SW480 (cell line): ENCODE data around the gene ASIC5.
"Not testable (repeated sequence)": the region's sequence is repeated elsewhere in the genome, so short reads cannot be mapped to it uniquely, and the experiment has no call there.

Source experiments
- DNase-seq: peaks from one replicate; pipeline ENCODE4 v3.0.0-alpha.2; 2016; ENCODE audit warnings: low spot score

Gene ASIC5

GRCh38 chr4:155866177-155866576 is at the start of gene ASIC5:
Gene ASIC5, minus strand, starts transcription at chr4:155866277. Its CDS starts 51 bp downstream, at chr4:155866226.
- DNase-seq, result no peak

- no peak for DNase-seq
Observed at GRCh38 chr4:155914782-155915181, 48.7 kb upstream of the ASIC5 start.

GRCh38 chr4:155911905-155912304 is 45.8 kb upstream of the ASIC5 start:
- DNase-seq, result no peak

GRCh38 chr4:155909615-155910226 is 43.6 kb upstream of the ASIC5 start:
- no peak for DNase-seq

GRCh38 chr4:155908187-155909139 is 42.4 kb upstream of the ASIC5 start:
- DNase-seq, result no peak

GRCh38 chr4:155907556-155907955 is 41.5 kb upstream of the ASIC5 start:
- DNase-seq, result no peak

GRCh38 chr4:155906554-155907247 is 40.6 kb upstream of the ASIC5 start:
- DNase-seq, result no peak

GRCh38 chr4:155904331-155904730 is 38.3 kb upstream of the ASIC5 start:
- DNase-seq, result no peak

GRCh38 chr4:155903453-155903852 is 37.4 kb upstream of the ASIC5 start, which contains the start of gene TDO2:
Gene TDO2, plus strand, starts transcription at chr4:155903696. Its CDS starts 63 bp downstream, at chr4:155903759.
- DNase-seq, result no peak

GRCh38 chr4:155901013-155901412 is 34.9 kb upstream of the ASIC5 start:
- no peak for DNase-seq

- DNase-seq, result no peak
Observed at GRCh38 chr4:155900381-155900780, 34.3 kb upstream of the ASIC5 start.

GRCh38 chr4:155899891-155900290 is 33.8 kb upstream of the ASIC5 start:
- DNase-seq, result no peak

- DNase-seq, result not testable (repeated sequence)
Observed at GRCh38 chr4:155898371-155898770, 32.3 kb upstream of the ASIC5 start.

- no peak for DNase-seq
Observed at GRCh38 chr4:155891058-155891457, 25.0 kb upstream of the ASIC5 start.

- no peak for DNase-seq
Observed at GRCh38 chr4:155889946-155890345, 23.9 kb upstream of the ASIC5 start.

- DNase-seq, result no peak
Observed at GRCh38 chr4:155889031-155889793, 23.1 kb upstream of the ASIC5 start.

GRCh38 chr4:155887847-155888570 is 21.9 kb upstream of the ASIC5 start:
- no peak for DNase-seq

GRCh38 chr4:155887045-155887444 is 21.0 kb upstream of the ASIC5 start:
- DNase-seq, result no peak

GRCh38 chr4:155885666-155886065 is 19.6 kb upstream of the ASIC5 start:
- no peak for DNase-seq

- DNase-seq, result no peak
Observed at GRCh38 chr4:155883895-155884294, 17.8 kb upstream of the ASIC5 start.

GRCh38 chr4:155881555-155881954 is 15.5 kb upstream of the ASIC5 start:
- no peak for DNase-seq
